Measurements from ENCODE around the gene STEAP1B. TPM values are rescaled to one million over a fixed set of nuclear protein-coding genes. Genes with fewer than 3 reads are reported as not detected.
"Not testable (repeated sequence)": the region's sequence is repeated elsewhere in the genome, so short reads cannot be mapped to it uniquely, and the experiment has no call there.

Gene STEAP1B
- total RNA-seq, 1 experiment from 2014 or later = 1.0 TPM

DNA sequence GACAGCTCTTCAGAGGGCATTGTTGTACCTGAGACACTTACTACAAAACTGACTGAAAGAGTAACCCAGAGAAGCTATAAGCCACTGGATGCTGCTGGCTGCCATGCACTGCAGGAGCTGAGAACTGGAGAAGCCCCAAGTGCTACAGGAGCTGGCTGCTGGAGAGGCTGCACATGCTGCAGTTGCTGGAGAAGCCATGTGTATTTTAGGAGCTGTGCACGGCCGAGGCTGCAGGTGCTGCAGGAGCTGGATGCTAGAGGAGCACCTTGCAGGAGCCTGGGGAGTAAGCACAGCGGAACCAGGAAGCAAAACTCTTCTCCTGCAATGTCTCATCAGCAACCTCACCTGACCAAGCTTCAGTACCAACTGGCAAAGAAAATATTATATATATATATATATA lies 45.5 kb downstream of the STEAP1B start:
- no peak for DNase-seq (ENCODE audit: low spot score)

DNA sequence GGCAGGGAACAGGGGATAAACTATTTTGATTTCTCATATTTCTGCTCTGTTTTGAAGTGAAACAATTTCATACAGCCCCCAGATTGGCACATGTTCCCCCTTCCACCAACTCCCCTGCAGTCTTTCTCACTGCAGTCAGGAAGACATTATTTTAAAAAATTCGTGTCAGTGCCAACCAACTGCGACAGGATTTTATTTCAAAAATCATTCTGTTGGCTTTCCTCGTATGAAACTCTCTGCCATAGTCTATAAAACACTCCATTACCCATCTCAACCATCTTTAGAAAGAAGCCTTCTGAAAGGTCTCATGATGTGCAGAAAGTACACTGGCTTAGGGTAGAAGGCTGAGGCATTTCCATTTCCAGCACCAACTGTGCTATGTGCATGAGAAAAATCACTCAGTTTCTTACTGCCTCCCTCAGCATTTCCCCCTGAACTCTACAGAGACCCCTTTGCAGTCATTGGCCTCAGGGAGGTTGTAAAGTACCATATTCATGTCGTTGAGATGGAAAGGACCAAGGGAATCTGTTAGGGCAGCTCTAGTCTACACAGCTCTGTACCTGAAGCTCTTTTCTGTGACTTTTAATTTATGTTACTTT lies 46.9 kb downstream of the STEAP1B start:
- DNase-seq (ENCODE audit: low spot score) = no peak

DNA sequence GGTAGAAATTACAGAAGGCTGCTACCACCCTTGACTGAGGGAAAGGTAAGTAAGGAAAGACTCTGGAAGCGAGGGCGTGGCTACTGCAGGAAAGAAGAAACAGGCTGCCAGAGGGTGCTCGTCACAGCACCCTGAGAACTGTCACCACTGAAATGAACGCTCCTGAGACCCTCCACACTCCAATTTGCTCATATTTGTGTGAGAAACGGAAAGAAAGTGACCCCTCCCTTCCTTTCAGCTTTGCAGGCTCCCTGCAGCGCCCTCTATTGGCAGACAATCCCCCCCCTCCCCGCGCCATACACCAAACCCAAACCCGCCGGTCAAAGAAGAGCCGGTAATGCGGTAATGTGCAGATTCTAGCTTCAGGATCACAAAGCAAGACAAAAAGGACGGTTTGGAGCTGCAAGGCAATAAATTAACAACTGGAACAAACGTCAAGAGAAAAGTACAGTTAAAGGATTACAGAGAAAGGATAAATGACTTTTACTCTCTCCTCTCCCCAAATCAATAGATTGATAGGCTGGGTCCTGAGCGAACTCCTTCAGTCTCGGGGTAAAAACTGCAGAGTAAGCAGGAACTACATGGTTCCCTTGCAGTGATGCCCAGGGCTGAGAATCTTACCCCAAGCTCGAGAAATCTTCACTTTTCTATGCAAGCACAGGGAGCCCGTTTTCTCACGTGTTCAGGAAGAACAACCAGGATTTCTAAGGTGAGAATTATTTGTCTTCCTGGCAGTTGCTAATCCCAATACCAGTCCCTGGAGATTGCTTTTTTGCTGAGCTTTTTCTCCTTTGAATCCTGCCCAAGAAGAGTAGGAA lies 47.6 kb downstream of the STEAP1B start:
- DNase-seq (ENCODE audit: low spot score) = no peak

- not testable (repeated sequence) for DNase-seq (ENCODE audit: low spot score)
Observed at GRCh38 chr7:22450013-22450412, 50.0 kb downstream of the STEAP1B start.

- no peak for DNase-seq (ENCODE audit: low spot score)
Observed at GRCh38 chr7:22447762-22448161, 52.2 kb downstream of the STEAP1B start.

DNA sequence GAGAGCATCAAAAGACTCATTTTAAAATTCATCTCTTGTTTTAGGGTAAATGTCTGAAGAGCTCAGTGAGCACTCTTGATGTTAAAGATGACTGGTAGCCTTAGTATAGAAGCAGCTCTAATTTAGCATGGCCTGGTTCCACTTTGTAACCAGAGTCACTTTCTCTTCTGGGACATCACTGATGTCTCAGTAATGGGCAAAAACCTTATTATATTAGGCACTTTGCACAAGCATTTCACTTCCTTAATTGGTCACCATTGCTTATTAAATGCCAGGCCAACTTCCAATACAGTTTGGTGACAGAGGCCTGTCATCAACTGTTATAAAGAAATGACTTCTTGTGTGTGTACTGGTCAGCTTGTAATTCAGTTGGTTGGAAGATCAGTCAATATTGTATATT lies 53.0 kb downstream of the STEAP1B start:
- no peak for DNase-seq (ENCODE audit: low spot score)

DNA sequence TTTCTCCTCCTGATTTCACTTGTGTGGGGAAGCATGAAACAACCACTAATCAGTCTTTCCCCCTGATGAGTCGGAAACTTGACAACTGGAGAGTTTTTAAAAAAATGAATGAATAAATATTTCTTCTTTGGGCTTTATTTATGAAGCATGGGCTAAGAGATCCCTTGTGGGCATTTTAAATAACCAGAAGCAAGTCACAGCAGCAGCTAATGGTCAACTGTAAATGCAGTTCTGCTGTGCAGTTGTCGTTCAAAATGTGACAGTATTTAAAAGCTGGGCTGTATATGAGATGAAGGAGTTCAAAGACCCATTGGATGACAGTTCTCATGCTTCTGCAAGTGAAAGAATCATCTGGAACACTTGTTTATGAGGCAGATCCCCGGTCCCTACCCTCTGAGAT lies 54.1 kb downstream of the STEAP1B start:
- no peak for DNase-seq (ENCODE audit: low spot score)

- no peak for DNase-seq (ENCODE audit: low spot score)
Observed at GRCh38 chr7:22445140-22445743, 54.7 kb downstream of the STEAP1B start.

GRCh38 chr7:22444181-22444971 lies 55.6 kb downstream of the STEAP1B start:
- no peak for DNase-seq (ENCODE audit: low spot score)

DNA sequence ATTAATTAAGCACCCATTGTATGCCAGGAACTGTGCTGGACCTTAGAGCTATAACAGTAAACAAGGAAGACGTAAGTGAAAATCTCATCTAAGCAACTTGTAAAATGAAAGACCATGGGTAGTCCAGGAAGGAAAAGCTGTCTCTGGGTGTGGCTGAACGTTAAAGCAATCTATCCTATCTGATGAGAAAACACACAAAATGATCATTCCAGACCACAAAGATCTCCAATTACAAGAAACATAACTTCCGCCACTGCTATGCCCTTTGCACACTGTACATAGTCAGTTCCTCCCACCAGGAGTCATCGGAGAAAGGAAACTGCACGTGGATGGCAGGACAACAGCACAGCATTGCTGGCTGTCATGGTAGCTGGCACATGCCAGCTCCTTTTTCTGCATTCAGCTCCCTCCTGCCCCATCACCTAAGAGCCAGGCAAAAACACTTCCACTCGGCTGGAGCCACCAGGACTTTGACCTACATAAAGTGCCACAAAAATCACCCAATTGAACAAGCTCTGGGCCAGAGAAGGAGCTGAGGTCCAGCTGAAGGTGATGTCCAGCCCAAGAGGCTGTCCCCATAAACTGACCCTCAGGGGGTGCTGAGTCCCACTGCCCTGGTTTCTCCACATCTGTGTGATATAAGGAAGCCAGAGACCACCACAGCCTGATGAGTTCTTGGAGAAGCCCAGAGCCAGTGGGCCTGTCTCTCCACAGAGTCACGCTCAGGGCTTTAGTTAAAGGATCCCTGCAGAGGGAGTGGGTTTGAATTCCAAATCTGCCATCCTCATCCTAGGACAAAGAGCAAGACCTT lies 56.4 kb downstream of the STEAP1B start:
- DNase-seq (ENCODE audit: low spot score) = peak; percentile 89

GRCh38 chr7:22442882-22443369 lies 57.1 kb downstream of the STEAP1B start:
- no peak for DNase-seq (ENCODE audit: low spot score)

DNA sequence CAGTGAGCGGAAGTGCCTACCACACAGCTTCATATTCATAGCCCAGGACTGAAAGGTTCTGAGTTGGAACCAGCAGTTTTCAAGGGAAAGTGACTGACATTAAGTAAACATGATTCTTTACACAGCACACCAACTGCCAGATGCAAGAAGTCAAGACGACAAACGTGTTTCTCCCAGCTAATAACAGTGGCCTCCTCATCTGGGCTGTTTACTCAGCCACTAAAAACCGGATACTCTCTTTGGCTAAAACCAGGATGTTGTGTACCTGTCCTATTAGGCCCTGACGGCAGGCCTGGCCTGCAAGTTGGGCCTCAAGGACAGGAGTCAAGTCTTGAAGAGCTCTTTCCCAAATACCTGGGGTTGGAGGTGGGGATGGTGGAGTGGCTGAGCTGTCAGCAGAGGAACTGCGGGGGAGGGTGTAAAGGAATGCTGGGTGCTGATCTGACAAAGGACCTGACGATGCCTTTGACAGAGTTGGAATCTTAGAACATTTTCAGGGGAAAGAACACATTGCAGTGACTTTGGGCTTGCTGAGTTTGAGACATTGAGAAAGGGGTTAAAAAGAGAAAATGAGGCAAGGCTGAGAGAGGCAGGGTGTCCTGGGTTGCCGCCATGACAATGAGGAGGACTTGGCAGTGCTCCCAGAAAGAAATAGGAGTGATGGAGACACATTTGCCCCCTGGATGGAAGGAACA lies 57.7 kb downstream of the STEAP1B start:
- DNase-seq (ENCODE audit: low spot score) = no peak

GRCh38 chr7:22441157-22441556 lies 58.8 kb downstream of the STEAP1B start:
- no peak for DNase-seq (ENCODE audit: low spot score)

DNA sequence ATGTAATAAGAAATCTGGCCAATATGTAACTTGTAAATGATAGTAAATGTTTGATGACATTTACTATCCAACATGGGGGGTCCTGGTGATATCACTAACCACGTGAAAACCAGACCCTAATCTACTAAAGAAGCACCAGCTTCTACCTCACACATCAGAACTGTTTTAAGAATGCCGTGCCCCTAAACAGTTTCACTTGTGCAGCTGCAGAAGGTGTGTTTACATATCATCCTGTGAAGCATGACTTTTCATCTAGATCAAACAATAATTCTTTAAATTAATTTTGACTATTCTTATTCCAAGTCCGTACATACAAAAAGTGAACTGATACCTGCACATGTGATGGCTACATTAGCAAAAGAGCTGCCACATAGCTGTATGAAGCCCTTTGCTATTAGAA lies 61.0 kb downstream of the STEAP1B start:
- DNase-seq (ENCODE audit: low spot score) = no peak

GRCh38 chr7:22436552-22436951 lies 63.4 kb downstream of the STEAP1B start:
- DNase-seq (ENCODE audit: low spot score) = not testable (repeated sequence)

- DNase-seq (ENCODE audit: low spot score) = no peak
Observed at GRCh38 chr7:22435720-22436119, 64.3 kb downstream of the STEAP1B start.

DNA sequence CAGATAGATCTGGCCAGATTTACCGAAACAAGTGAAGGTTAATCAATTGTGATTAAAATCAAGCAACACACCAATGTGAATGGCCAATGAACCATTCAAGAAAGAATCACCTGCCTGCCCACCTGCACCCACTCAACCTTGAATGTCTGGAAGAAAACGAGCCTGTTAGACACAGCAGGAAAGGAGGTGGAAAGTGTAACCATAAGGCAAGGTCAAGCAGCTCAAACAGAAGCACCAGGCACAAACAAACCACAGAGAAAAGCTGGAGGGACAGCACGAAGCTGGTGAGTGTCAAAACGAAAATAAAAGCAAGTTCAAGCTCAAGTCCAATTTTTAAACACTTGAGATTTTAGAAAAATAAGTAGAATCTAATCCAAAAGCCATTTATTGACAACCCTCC lies 64.9 kb downstream of the STEAP1B start:
- DNase-seq (ENCODE audit: low spot score) = no peak

DNA sequence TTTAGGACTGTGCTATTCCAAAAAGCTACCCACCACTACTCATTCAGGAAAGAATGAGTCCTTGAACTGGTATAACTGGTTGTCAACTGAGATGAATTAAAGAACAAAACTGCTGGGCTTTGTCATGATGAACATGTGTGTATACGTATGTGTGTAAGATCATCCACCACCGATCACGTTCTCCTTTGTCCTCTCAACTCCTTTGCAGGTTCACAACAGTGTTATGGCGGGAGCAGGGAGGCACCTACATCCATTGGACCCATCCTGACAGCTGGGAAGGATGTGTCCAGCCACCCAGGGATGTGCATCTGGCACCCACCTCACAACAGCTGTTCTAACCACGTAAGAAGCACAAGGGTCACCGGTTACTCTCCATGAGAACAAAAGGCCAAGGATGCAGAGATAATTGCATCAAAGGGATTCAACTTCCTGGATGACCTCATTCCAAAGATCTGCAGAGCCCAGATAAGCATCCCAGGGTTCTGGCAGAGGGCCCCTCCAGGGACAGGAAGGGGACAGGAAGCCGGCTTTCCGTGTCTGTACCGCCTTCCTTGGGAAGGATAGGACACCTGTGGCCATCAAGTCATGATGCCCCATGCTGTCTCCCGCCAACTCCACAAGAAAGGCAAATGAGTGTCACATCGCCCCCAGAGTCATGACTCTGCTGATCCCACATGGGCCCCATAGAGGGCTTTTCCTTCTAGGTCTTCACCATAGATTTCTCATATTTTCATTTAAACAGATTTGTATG lies 66.1 kb downstream of the STEAP1B start:
- DNase-seq (ENCODE audit: low spot score) = no peak

- DNase-seq (ENCODE audit: low spot score) = not testable (repeated sequence)
Observed at GRCh38 chr7:22433165-22433700, 66.8 kb downstream of the STEAP1B start.

All from H4 (cell line).